ENCODE results near the gene WASF2.

DNA sequence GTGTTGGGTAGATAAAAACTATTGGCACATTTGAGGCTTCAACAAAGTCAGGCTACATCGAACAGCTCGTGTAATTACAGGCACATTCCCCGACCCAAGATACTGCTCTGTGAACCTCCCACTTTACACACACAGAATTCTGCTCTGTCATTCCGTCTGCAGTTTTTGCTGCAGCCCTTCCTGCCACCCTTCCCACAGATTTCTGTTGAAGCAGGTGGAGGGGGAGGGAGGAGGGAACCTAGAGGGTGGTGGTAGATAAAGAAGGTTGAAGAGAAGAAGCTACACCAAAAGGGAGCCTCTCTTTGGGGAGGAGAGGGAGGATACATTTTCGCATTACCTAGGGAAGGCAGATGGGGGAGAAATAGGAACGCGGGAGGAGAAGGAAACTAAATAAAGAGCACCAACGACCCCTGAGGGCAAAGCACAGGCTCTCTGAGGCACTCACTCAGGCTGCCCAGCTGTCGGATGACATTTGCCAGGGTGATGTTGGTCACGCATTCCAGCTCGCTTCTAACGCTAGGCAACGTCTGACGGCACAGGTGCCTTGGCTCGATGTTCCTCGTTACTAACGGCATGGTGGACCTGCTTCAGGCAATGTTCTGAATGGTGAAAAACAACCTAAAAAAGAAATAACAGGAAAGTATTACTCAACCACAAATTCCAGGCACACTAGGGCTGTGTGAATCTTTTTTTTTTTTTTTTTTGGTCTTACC is 61.5 kb downstream of the WASF2 start:
- TF ChIP-seq CTCF (IDR thresholded peaks at IDR 0.05; ENCODE audit: borderline replicate concordance, extremely low read depth, low read length, poor library complexity, severe bottlenecking) (no peak), EZH2 (IDR thresholded peaks at IDR 0.05; ENCODE audit: borderline replicate concordance, low read depth, low read length, severe bottlenecking) (no peak)

Measured in DND-41 (cell line).